GM12873 (cell line): ENCODE measurements around the gene ATP5F1E.

Experiments used
- TF ChIP-seq, protein P1 (sequence below): IDR thresholded peaks from 2 replicates; pipeline ENCODE4 v1.5.1; 2012; ENCODE audit warnings: low read depth, mild to moderate bottlenecking, moderate library complexity, low read length, control low read depth; ENCODE audit not compliant: insufficient read depth; ENCODE audit errors: missing control alignments

The ATP5F1E gene

DNA sequence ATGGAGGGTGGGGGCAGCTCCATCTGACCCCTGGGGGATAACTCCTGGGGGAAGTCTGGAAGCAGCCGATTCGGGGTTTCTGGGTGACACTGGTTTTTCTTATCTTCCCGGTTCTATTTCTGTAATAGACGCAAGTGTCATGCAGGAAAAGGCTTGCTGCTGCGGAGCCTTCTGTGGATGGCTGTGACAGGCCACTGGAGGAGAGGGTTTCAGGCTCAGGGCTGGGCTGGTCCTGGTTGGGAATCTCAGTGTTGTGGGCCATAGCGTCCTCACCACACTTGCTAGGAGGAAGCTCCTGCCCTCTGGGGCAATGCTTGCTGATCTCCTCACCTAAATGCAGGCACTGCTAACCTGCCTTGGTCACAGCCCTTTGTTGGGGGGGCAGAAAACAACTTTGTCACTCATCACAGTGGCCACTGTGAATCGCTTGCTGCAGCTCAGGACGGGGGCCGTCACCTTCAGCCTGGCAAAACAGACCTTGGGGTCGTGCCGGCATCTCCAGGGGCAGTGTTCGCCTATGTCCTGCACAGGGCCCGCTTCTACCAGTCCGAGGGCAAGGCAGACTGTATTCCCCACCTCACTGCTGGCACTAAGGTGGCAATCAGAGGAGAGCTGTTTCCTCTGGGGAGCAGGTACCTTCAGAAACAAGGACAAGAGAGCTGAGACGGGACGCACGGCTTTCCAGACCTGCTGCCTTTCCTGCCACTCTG is 17.3 kb downstream of the ATP5F1E start:
- TF ChIP-seq, protein P1, sequence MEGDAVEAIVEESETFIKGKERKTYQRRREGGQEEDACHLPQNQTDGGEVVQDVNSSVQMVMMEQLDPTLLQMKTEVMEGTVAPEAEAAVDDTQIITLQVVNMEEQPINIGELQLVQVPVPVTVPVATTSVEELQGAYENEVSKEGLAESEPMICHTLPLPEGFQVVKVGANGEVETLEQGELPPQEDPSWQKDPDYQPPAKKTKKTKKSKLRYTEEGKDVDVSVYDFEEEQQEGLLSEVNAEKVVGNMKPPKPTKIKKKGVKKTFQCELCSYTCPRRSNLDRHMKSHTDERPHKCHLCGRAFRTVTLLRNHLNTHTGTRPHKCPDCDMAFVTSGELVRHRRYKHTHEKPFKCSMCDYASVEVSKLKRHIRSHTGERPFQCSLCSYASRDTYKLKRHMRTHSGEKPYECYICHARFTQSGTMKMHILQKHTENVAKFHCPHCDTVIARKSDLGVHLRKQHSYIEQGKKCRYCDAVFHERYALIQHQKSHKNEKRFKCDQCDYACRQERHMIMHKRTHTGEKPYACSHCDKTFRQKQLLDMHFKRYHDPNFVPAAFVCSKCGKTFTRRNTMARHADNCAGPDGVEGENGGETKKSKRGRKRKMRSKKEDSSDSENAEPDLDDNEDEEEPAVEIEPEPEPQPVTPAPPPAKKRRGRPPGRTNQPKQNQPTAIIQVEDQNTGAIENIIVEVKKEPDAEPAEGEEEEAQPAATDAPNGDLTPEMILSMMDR: no peak

DNA sequence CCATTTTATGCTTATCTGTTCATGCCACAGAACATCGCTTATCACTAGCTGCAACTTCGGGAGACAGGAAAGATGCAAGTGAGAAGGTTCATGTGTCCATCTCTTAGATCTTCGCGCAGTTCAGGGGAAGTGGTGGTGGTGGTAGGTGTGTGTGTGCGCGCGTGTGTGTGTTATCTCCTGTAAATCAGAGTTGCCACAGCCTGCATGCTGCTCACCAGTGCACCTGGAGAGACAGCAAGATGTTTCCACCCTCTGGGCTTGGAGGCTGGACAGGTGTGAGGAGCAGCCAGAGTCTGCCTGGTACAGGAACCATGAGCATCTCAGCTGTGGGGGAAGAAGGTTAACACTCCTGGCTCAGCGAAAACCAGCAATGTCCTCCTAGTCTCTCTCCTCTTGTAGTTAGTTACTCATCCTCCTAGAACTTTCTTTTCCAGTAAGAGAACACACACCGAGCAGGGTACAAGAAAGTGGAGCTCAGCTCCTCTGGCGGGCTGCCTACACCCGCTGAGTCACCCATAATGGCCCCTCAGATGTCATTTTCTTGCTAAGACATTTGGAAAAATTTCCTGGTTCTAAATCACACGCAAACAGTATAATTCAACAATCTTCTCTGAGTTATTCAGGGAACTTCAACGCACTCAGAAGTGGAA is 18.1 kb downstream of the ATP5F1E start:
- TF ChIP-seq, protein P1: no peak

DNA sequence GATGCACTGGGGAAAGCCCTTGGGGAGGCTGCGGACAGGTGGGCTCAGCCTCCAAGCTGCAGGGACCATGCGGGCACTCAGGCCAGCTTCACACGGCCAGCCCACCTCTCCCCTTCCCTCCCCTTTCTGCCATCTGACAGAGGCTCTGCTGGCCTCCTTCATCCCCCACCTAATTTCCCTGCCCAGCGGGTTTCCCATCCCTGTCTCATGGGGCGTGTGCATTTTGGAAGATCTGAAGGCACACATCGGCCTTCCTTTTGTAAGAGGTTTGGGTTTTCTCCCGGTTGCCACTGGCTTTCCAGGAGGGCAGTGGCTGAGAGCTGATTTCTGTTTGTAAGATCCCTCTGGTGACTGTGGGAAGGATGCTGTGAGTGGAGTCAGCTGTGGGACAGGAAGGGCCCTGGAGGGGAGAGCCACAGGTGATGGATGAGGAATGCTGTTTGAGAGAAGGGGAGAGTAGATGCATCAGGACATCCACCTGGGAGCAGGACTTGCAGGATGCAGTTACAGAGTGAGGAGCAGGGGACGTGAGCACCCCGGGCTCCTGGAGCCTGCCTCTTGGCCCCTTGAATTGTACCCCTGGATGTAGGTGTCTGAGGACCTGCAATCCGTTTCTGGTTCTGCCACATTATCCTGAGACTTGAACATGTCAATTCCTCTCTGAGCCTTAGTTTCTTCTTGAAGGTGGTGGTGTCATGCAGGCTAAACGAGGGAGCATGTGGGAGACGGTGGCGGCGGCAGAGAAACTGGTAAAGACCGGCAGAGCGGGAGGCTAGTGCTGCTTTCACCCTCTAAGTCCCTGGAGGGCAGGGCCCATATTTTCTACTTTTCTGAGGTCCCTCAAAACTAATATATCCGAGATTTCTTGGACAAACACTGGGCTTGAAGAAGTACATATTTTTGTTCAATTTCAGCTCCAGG is 18.8 kb downstream of the ATP5F1E start:
- TF ChIP-seq, protein P1: no peak

DNA sequence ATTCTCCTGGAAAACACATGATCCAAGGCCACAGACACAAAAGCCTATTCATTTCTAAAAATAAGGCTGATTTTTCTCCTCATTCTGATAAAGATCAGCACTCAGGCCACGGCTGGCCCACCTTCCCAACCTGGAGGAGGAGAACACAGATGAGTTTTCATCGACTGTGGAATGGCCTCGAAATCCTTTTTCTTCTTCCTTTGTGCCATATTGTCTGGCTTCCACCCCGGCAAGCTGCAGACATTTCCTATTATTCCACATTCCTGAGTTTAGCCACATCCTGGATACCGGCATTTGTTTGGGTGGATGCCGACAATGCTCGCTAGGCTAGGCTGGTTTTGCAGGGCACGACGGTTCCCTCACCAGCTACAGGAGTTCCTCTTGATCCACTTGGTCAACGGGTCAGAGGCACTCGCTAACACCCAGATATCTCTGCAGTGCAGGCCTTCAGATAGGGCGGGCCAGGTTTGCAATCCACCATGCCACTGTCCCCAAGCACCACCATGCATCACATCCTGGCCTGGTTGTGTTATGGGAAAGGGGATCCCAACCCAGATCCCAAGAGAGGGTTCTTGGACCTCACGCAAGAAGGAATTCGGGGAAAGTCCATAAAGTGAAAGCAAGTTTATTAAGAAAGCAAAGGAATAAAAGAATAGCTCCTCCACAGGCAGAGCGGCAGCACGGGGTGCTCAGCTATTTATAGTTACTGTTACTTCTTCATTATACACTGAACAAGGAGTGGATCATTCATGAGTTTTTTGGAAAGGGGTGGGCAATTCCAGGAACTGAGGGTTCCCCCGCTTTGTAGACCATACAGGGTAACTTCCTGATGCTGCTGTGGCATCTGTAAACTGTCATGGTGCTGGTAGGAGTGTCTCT is 20.9 kb downstream of the ATP5F1E start:
- TF ChIP-seq, protein P1: no peak

DNA sequence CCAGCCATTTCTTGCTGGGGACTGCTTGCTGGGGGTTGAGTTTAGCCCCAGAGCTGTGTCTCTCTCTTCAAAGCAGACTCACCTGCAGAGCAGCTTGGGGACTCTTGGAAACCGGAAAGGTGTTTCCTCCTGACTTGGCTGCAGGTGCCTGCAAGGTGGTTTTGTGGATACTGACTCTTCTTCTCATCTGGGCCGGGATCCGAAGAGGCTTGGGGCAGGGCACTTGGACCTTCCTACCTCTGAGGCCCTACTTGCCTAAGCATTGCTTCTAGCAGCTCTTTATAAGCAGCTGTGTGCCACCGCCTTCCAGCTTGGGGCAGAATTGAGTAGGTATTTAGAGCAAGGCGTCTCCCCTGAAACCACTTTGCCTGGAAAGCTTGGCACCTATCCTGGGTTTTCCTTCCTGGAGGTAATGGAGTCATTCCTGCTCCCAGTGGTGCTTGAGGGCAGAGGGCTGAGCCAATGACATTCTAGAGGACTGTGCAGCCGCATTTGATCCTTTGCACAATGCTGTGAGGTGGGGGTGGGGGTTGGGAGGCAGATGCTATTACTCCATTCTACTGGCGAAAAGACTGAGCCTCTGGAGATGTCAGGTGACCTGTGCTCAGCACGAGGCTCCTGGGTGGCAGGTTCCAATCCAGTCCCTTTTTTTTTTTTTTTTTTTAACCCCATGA is 21.7 kb downstream of the ATP5F1E start:
- TF ChIP-seq, protein P1: no peak

DNA sequence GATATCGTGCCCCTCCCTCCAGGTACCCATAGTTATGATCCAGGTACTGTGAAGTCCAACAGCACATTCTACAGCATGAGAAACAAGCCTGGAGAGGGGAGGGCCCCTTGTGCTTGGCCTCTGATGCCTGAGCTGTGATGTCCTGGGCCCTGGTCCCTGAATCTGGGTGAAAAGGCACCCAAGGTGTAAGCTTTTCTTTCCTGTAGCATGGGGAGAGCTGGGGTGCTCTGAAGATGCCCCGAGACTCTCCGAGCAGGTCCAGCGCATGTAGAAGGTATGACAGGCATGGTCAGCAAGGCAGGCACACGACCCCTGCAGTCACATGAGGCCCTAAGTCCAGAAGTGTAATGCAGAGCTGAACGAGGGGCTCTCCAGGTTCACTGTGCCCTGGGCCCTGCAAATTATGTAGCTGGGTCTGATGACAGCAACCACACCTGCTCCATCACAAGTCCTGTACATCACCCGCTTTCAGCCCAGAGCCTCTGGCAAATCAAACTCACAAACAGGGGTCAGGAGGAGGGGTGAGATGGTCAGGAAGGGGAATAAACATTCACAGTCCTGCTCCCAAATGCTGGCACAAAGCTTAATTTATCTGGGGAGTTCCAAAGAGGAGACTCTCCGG is 23.3 kb downstream of the ATP5F1E start:
- TF ChIP-seq, protein P1: no peak
